ENCODE results near the gene COL5A2.

The COL5A2 gene

GRCh38 chr2:189116979-189117378 lies 62.6 kb downstream of the COL5A2 start:
- DNase-seq, result no peak
- Histone ChIP-seq H3K4me1 (no peaks in the 10 kb centered on the region), H3K4me3 (ENCODE audit: low read depth, low read length) (no peak overlapping the region), H3K36me3 (no peaks in the 10 kb centered on the region), H3K9me3 (no peaks in the 10 kb centered on the region), H3K27me3 (no peaks in the 10 kb centered on the region)
- TF ChIP-seq CTCF (IDR thresholded peaks at IDR 0.05; ENCODE audit: low read depth, low read length), result no peak

DNA sequence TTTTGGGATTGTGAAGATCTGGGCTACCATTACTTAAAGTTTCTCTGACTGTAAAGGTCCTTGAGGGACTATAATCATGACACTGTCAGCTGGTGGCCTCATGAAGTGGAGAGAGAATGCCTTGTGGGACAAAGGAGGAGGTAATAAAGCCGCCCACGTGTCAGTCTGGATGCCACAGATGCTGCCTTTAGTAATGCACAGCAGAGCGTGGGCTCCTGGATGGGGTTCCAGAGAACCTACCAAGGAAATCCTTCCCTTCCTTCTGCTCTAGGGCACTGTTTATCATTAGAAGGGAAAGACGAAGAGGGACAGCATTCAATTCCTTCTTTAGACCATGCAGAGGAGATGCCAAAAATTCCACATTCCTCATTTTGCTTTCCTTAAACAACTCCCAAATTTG lies 63.5 kb downstream of the COL5A2 start:
- TF ChIP-seq CTCF (IDR thresholded peaks at IDR 0.05; ENCODE audit: low read depth, low read length), result no peak
- Histone ChIP-seq H3K27me3 (no peaks in the 10 kb centered on the region), H3K36me3 (no peaks in the 10 kb centered on the region), H3K4me1 (no peaks in the 10 kb centered on the region), H3K4me3 (ENCODE audit: low read depth, low read length) (no peak overlapping the region), H3K9me3 (no peaks in the 10 kb centered on the region)
- DNase-seq, result no peak

GRCh38 chr2:189115126-189115525 lies 64.4 kb downstream of the COL5A2 start:
- Histone ChIP-seq H3K4me3 (ENCODE audit: low read depth, low read length) (no peak overlapping the region), H3K27me3 (no peaks in the 10 kb centered on the region), H3K9me3 (no peaks in the 10 kb centered on the region), H3K36me3 (no peaks in the 10 kb centered on the region), H3K4me1 (no peaks in the 10 kb centered on the region)
- DNase-seq, result no peak
- TF ChIP-seq CTCF (IDR thresholded peaks at IDR 0.05; ENCODE audit: low read depth, low read length), result no peak

DNA sequence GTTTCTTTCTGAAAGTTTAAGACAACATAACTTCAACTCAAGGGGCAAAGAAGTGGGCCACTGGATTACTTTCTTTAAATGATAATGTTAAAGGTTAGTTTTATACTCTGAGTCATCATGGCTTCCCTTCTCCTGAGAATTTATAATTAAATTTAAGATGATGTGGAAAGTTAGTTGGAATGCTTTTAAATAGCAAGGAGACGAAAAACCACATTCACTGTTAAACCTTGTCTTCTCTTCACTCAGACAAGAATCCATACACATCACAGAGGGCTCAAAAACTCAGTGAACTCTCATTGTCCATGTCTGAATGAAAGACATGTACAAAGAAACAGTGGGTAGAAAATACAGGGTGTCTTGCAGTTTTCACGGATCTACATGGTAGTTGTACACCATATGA lies 65.6 kb downstream of the COL5A2 start:
- Histone ChIP-seq H3K36me3 (no peaks in the 10 kb centered on the region), H3K4me1 (no peaks in the 10 kb centered on the region), H3K4me3 (ENCODE audit: low read depth, low read length) (no peak overlapping the region), H3K9me3 (no peaks in the 10 kb centered on the region), H3K27me3 (no peaks in the 10 kb centered on the region)
- no peak for DNase-seq
- no peak for TF ChIP-seq CTCF (IDR thresholded peaks at IDR 0.05; ENCODE audit: low read depth, low read length)

DNA sequence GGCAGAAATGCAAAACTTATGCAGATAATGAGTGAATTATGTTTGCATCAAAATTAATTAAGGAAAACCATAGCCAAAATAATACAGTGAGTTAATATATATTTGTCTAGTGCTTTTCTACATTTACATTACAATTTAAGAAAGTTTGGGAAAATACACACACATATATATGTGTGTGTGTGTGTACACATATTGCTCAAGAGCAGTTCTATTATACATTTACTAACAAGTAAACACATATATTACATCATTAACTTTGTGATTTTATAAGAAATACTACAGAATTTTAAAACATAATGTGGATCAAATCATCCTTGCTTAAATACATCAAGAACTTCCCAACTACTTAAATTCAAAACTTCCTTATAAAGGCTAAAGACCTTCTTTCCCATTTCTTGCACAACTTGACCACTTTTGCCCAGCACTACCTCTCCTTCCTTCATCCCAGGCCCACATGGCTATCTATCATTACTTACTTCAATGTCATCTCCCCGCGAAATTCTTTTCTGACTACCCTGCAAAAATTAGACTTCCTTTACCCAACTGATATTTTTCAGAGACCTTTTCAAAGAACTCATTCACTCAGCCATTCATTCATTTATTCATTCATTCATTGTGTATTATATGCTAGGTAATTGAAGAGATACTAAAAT lies 68.4 kb downstream of the COL5A2 start:
- no peak for DNase-seq
- Histone ChIP-seq H3K4me1 (no peaks in the 10 kb centered on the region), H3K27me3 (no peaks in the 10 kb centered on the region), H3K36me3 (no peaks in the 10 kb centered on the region), H3K4me3 (ENCODE audit: low read depth, low read length) (no peak overlapping the region), H3K9me3 (no peaks in the 10 kb centered on the region)
- TF ChIP-seq CTCF (IDR thresholded peaks at IDR 0.05; ENCODE audit: low read depth, low read length), result no peak

DNA sequence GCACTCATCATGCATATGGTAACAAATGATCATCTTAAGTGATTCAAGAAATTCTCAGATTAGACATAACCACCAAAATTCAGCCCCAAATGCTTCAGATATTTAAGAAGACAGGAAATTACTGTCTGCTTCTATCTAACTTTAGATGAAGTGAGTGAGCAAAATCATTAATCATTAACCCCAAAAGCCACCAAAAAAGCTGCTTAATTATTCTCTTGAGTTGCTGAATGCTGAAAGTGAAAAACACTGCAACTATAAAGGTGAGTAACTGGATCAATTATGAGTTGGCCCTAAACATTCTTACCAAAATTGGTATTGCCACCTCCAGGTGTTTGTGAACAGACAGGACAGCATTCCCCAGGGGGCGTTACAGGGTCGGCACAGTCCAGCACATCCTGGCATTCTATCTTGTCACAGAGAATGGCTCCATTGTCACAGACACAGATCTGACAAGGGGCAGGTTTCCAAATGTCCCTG lies 69.6 kb downstream of the COL5A2 start:
- Histone ChIP-seq H3K27me3 (no peaks in the 10 kb centered on the region), H3K9me3 (no peaks in the 10 kb centered on the region), H3K4me3 (ENCODE audit: low read depth, low read length) (no peak overlapping the region), H3K36me3 (no peaks in the 10 kb centered on the region), H3K4me1 (no peaks in the 10 kb centered on the region)
- peak; percentile 15 for DNase-seq
- no peak for TF ChIP-seq CTCF (IDR thresholded peaks at IDR 0.05; ENCODE audit: low read depth, low read length)

Measured in BE2C (cell line).